ENCODE measurements around the gene VPS13C. TPM values are rescaled to one million over a fixed set of nuclear protein-coding genes. Genes with fewer than 3 reads are reported as not detected.

Gene VPS13C
- total and polyA plus RNA-seq, 10 donors: 32.9 to 194 (median 147) TPM

- TF ChIP-seq POLR2AphosphoS5 (IDR thresholded peaks at IDR 0.05) (no peak), POLR2A (IDR thresholded peaks at IDR 0.05) (no peak)
- TF ChIP-seq, protein P1, sequence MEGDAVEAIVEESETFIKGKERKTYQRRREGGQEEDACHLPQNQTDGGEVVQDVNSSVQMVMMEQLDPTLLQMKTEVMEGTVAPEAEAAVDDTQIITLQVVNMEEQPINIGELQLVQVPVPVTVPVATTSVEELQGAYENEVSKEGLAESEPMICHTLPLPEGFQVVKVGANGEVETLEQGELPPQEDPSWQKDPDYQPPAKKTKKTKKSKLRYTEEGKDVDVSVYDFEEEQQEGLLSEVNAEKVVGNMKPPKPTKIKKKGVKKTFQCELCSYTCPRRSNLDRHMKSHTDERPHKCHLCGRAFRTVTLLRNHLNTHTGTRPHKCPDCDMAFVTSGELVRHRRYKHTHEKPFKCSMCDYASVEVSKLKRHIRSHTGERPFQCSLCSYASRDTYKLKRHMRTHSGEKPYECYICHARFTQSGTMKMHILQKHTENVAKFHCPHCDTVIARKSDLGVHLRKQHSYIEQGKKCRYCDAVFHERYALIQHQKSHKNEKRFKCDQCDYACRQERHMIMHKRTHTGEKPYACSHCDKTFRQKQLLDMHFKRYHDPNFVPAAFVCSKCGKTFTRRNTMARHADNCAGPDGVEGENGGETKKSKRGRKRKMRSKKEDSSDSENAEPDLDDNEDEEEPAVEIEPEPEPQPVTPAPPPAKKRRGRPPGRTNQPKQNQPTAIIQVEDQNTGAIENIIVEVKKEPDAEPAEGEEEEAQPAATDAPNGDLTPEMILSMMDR (IDR thresholded peaks at IDR 0.05 in 8 of 11, conservative IDR thresholded peaks at IDR 0.05 in 3 of 11): no peak
- H3K27ac ChIP-seq: no peak overlapping the region
- H3K4me1 ChIP-seq: peaks cover 17 to 49% (median 37%) of the 10 kb centered on the region in 6 donors
- no peaks in the 10 kb centered on the region for H3K9me3 ChIP-seq
- DNase-seq: no peak
- H3K27me3 ChIP-seq (replicated peaks in 1 of 7): peaks cover 0 to 35% (median 7%) of the 10 kb centered on the region in 7 donors
- H3K36me3 ChIP-seq: no peaks in the 10 kb centered on the region
- intact Hi-C loops (cut with DNase I; ENCODE audit: low total_unique reads): no loop called here
- WGBS, 5 donors: 86 to 90% (median 89%) methylated on average over 6 of the region's 6 CpGs
- H3K4me3 ChIP-seq: no peak overlapping the region
Measured at GRCh38 chr15:62063825-62064635, 3.8 kb upstream of the VPS13C start.

GRCh38 chr15:62060896-62061280, 641 bp upstream of the VPS13C start:
- intact Hi-C loops (cut with DNase I; ENCODE audit: low total_unique reads): no loop called here
- Histone ChIP-seq H3K4me3 (peak overlapping the region; percentile 74 to 99 (median 95)), H3K27ac (peak overlapping the region; percentile 91 to 100 (median 98)), H3K4me1 (peaks cover 7 to 47% (median 29%) of the 10 kb centered on the region in 6 donors), H3K27me3 (replicated peaks in 1 of 7) (peaks cover 0 to 4% (median 0%) of the 10 kb centered on the region in 7 donors), H3K9me3 (no peaks in the 10 kb centered on the region), H3K36me3 (peaks cover 0 to 9% (median 0%) of the 10 kb centered on the region in 6 donors)
- no peak for DNase-seq
- no peak for TF ChIP-seq POLR2A (IDR thresholded peaks at IDR 0.05)
- TF ChIP-seq, protein P1 (IDR thresholded peaks at IDR 0.05 in 8 of 11, conservative IDR thresholded peaks at IDR 0.05 in 3 of 11): no peak
- no peak for TF ChIP-seq POLR2AphosphoS5 (IDR thresholded peaks at IDR 0.05)
- WGBS, 5 donors: 1 to 6% (median 2%) methylated on average over 12 of the region's 12 CpGs

DNA sequence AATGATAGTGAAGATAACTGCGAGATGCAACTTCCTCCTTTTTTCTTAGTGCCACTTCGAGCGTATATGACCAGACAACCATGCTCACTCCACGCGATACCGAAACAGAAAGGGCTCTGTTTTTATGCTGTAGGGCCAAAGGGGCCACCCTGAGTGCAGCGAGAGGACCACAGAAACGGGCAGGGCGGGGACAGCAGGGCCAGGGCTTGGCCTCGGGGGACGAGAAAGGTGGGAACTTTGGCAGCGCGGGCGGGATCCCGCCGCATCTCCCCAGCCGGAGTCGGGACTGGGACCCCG, 483 bp downstream of the VPS13C start:
- Histone ChIP-seq H3K27ac (peak overlapping the region; percentile 91 to 100 (median 98)), H3K4me3 (peak overlapping the region; percentile 74 to 99 (median 95)), H3K27me3 (replicated peaks in 1 of 7) (no peaks in the 10 kb centered on the region), H3K9me3 (no peaks in the 10 kb centered on the region), H3K4me1 (peaks cover 7 to 58% (median 38%) of the 10 kb centered on the region in 6 donors), H3K36me3 (peaks cover 0 to 11% (median 0%) of the 10 kb centered on the region in 6 donors)
- 0 to 1% (median 0%) methylated on average over 17 to 19 of the region's 19 CpGs for whole genome bisulfite sequencing, 5 donors
- DNase-seq: no peak
- intact Hi-C loops (cut with DNase I; ENCODE audit: low total_unique reads): no loop called here
- TF ChIP-seq POLR2AphosphoS5 (IDR thresholded peaks at IDR 0.05) (no peak), POLR2A (IDR thresholded peaks at IDR 0.05) (peak in 1 of 3 donors; percentile 28)

GRCh38 chr15:62059108-62059815, 985 bp downstream of the VPS13C start:
- peak overlapping the region; percentile 91 to 100 (median 98) for H3K27ac ChIP-seq
- H3K36me3 ChIP-seq: peaks cover 0 to 11% (median 0%) of the 10 kb centered on the region in 6 donors
- H3K4me3 ChIP-seq: peak overlapping the region; percentile 74 to 99 (median 95)
- H3K4me1 ChIP-seq: peaks cover 10 to 63% (median 42%) of the 10 kb centered on the region in 6 donors
- intact Hi-C loops (cut with DNase I; ENCODE audit: low total_unique reads): no loop called here
- 4 to 10% (median 5%) methylated on average over 13 of the region's 13 CpGs for WGBS, 5 donors
- DNase-seq: no peak
- no peak for TF ChIP-seq POLR2A (IDR thresholded peaks at IDR 0.05)
- TF ChIP-seq, protein P1 (IDR thresholded peaks at IDR 0.05 in 8 of 11, conservative IDR thresholded peaks at IDR 0.05 in 3 of 11): peak in 2 of 11 experiments; percentile 9 to 18
- H3K27me3 ChIP-seq (replicated peaks in 1 of 7): no peaks in the 10 kb centered on the region
- no peaks in the 10 kb centered on the region for H3K9me3 ChIP-seq

All from spleen (tissue), 11 donors.